Measurements from ENCODE around the gene PLS1.

Gene PLS1

DNA sequence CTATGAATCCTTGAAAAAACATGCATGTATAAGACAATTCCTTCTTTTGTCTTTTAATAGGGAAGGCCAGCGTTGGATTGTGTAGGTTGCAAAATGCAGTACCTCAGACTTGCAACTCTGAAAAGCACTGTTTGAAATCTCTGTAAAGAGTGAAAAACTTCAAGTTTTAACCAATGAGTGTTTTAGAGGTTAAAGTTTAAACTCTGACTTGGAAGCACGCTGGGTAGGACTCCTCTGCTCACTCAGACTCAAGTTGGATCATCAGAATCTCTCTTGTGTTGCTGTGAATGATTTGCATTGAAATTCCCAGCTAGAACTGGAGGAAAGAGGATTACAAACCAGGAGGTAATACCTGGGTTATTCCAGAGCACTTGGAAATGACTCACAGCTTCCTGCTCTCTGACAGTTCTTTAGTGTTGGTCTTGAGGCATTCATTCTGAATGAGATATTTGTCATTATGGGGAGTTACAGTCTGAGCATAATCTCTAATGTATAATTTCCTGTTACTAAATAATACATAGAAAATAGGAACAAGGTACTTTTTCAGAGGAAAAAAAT is 49.1 kb downstream of the PLS1 start:
- no peak for DNase-seq

DNA sequence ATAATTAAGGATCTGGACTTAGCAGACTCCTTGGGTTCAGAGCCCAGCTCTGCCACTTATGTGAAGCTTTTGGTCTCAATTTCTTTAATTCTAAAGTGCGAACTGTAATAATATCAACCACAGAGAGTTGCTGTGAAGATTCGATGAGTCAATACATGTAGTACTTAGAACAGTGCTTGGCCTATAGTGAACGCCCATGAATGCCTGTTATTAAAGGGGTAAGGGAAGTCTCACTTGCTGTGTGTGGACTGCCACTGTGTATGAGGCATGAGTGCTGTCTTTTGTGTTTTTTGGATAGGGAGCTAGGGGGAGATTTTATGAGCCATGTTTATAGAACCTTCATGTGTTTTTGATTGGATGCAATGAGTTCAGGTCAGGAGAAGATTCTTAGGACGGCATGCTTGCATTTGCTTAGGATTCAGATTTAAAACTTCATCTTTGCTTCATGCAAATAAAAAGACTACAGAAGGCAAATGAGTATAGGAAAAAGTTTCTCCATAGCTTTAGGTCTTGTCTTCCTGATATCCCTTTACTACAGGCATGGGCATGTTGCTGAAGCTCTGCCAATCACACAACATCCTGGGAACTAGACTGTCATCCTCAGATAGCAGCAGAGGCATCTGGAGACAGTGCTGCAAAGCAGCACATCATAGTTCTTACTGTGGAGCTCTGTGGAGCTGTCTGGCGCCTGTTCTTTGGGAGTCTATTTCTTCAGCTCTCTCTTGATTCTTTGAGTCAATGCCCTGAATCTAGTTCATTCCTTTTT is 50.0 kb downstream of the PLS1 start:
- DNase-seq: no peak

- no peak for DNase-seq
Observed at GRCh38 chr3:142647856-142648255, 51.7 kb downstream of the PLS1 start.

- no peak for DNase-seq
Observed at GRCh38 chr3:142648950-142649349, 52.8 kb downstream of the PLS1 start.

GRCh38 chr3:142650001-142650693 is 54.0 kb downstream of the PLS1 start:
- no peak for DNase-seq

DNA sequence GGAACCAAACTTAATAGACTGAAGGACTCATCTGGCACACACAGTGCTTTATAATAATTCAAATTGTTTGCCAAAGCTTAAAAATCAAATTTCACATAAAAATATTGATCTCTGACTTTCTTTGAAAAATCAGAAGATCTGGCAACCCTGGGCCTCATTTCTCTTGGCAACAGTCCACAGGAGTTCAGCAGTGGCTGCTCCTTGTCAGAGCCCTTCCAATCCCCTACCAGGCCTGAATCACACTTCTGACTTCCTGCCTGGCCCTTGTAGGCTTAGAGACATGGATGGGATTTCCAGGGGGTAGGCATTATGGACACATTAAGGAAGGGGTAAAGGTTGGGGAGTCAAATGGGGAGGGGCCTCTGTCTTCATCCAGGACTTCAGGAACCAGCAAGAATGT is 55.5 kb downstream of the PLS1 start:
- DNase-seq: no peak

DNA sequence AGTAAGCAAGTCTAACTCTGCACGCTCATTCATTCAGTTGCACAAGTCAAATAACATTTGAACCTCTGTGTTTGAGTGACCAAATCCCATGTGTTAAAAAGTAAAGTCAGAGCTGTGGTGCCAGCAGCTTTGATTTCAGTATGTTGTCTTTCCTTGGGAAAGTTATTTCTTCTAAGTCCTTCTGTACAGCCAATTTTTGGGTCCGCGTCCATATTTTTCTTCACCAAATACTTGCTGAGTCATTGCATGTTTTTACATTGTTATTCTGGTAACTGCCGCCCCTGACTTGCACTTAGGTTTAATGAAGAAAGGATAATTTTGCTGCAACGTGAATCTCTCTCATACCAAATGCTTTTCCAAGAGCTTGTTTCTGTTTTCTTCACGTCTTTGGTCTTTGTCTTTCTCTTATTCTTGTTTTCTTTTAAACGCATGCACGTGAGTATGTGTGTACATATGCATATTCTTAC is 56.7 kb downstream of the PLS1 start:
- no peak for DNase-seq

DNA sequence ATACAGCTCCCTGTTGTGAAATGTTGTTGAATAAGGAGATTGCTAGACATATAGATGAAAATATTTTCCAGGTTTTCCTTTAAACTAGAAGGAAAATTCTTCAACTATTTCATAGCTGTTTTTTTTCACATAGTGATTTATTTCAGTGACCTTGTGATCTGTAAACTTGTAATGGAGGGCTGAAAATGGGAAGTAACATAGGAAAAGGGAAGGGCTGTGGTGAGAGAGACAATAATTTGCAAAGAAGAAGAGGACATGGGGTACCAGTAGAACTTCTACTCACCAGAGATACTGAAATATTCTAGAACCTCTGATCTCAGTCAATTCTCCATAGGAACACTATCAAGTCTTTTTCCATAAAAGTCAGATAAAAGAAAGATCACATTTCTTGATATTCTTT is 60.4 kb downstream of the PLS1 start:
- DNase-seq: no peak

DNA sequence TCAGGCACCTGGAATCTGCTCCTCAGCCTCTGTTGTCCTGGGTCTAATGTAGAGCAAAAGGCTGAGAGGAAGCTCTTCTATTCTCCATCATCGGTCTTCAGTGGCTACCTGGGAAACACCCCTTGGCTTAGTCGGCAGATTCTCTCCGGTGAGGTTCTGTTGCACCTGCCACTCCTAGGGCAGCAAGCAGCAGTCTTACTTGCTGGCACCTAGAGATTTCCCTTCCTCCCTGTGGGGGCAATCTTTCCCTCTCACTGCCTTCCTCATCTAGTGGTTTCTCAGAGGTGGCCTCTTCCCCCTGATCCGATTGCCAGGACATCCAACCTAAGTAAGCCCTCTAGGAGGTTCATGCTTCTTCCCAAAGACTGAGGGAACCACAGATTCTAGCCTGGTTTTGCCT is 60.8 kb downstream of the PLS1 start:
- DNase-seq: no peak

DNA sequence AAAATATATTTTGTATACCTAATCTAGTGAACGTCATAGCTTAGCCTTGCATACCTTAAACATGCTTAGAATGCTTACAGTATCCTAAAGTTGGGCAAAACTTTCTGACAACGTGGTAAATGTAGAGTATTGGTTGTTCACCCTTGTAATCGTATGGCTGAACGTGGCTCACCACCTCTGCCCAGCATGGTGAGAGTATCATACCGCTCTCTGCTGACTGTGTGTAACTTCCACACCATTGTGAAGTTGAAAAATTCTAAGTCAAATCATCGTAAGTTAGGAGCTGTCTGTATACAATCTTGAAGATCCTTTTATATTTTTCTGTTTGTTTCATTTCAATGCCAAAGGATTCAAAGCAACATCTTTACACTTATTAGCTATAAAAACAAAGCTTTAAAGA is 64.2 kb downstream of the PLS1 start:
- DNase-seq: no peak

GRCh38 chr3:142660893-142661292 is 64.7 kb downstream of the PLS1 start:
- no peak for DNase-seq

DNA sequence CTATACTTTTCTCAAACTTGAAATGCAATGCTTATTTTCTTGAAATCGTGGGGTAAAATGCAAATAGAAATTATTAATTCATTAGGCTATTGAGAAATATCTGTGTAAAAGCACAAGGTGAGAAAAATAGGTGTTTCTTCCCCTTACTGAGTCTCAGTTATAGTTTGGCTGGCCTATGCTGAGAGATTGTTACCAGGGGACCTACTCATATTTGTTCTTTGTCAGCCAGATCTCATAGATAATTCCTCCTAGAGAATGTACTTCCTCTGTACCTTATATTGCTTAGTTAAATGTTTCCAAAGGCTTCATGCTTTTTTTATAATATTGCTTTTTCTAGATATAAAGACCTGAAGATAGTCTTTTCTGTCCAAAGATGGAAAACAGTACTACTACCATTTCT is 67.7 kb downstream of the PLS1 start:
- DNase-seq: no peak

DNA sequence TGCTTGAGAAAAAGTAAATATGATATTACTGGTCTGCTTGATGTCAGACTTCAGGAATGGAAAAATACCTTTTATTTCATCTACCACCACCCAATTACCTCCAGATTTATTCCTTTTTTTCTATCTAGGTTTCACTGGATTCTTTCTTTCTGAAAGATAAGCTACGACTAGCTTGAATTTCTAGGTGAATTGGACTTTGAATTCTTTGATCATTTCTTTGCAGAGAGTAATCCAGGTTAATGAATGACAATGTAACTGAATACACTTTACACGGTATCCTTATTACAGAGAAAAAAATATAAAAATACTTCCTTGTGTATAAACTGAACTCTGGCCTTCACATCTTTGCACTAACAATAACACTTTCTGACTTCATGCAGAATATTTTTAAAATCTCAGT is 68.1 kb downstream of the PLS1 start:
- DNase-seq: no peak

- DNase-seq: no peak
Observed at GRCh38 chr3:142664819-142665218, 68.6 kb downstream of the PLS1 start.

DNA sequence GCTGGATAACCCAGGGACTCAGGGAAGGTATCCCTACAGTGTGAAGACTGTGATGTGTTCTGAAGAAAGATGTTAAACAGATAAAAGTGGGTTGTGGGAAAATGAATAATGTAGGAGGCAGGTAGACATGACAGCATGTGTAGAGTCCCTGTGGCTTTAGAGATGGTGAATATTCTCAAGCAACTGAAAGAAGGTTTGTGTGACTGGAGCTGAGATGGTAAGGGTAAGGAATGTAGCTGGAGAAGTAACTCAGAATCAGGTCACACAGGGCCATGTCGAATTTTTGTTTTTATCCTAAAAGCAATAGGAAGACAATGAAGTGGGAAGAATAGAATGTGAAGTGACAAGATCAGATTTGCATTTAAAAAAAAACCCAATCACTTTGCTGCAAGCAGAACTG is 73.9 kb downstream of the PLS1 start:
- DNase-seq: no peak

DNA sequence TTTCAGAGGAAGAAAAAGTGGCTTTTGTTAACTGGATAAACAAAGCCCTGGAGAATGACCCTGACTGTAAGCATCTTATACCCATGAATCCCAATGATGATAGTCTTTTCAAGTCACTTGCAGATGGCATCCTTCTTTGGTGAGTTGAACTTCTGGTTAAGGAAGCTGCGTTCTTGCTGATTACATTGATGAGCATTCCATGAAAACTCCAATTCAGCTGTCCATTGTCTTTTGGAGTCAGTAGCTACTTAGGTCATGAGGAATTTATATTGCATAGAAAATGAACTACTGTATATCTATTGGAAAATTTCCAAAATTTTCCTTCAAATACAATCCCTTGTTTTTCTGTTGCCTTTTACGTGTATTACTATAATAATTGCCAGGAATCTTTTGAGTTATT is 80.0 kb downstream of the PLS1 start:
- DNase-seq: no peak

DNA sequence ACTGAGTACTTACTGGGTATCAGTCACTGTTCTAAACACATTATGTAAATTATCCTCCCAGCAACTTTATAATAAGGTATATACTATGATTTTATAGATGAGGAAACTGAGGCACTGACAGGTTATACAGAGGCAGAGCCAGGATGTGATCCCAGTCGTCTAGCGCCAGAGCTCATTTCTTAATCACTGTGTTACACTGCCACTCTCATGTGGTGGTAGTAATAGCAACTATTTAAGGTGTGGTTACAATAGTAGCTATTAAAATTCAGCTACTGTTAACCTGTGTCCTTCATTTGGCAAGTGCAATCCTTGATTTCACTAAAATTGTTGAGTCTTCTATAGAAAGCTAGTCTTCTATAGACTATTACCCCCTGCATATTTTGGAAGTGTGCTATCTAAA is 84.5 kb downstream of the PLS1 start:
- no peak for DNase-seq

DNA sequence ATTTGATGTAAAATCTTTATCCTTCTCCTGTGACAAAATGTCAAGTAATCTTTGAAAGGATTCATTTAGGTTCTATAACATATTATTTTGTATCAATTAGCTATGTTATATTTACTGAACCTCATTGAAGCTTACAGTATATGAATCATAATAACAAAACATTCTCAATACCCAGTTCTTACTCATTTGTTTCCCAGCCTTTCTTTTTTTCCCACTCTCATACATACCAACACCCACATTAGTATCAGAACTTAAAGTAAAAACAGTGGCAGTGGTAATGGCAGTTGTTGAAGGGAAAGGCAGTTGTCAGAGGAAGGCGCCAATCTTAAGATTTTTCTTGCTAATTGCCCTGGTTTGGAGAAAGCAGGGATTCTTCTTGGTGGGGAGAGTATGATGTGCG is 94.4 kb downstream of the PLS1 start:
- no peak for DNase-seq

GRCh38 chr3:142691527-142691926 is 95.3 kb downstream of the PLS1 start:
- no peak for DNase-seq

- DNase-seq: no peak
Observed at GRCh38 chr3:142693136-142693853, 97.1 kb downstream of the PLS1 start.

- no peak for DNase-seq
Observed at GRCh38 chr3:142694225-142694624, 98.0 kb downstream of the PLS1 start.

GRCh38 chr3:142705198-142705597 is 109.0 kb downstream of the PLS1 start:
- DNase-seq: no peak

DNA sequence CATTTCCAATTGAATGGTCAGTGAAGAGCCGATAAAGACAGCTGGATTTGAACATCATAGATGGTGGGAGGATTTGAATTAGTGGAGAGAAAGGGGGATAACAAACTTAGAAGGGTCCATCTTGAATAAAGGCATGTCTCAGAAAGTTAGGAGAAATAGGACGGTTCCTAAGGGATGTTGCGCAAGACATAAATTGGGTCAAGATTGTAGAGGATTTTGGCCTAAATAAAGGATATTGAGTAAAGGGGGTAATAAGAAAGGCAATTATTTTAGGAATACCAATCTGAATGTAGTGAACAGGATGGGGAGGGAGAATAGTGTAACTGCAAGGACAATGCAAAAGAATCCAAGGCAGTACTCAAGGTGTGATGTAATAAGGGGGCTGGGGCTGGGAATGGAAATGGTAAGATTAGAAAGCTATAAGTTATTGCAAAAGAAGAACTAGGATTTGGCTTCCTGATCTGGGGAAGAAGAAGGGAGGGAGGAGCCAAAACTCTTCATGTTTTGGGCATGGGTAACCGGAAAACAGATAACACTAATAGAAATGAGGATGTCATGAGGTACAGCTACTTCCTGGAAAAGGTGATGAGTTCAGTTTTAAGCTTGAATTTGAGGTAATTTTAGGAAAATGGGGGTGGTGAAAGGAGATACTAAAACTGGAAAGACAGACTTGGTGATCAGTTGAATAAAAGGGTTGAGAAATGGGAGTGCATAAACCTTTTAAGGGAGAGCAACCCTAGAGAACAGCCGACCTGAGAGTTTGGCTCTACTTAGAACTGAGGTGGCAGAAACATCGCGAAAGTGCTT is 110.3 kb downstream of the PLS1 start:
- DNase-seq: no peak
